Nephron progenitor cell (in vitro differentiated cells): ENCODE results near the gene RCAN1.
"Not testable (repeated sequence)": the region's sequence is repeated elsewhere in the genome, so short reads cannot be mapped to it uniquely, and the experiment has no call there.

ENCODE experiments used
- DNase-seq: peaks from one replicate; pipeline ENCODE4 v3.0.0; 2021
- H3K27ac Mint-ChIP-seq: 2 replicates; pipeline ENCODE4 v1.8.0; 2021; ENCODE audit warnings: mild to moderate bottlenecking, moderate library complexity, mixed read lengths
- H3K27me3 Mint-ChIP-seq: 2 replicates; pipeline ENCODE4 v1.8.0; 2021; ENCODE audit warnings: mild to moderate bottlenecking, low read depth, mixed read lengths; ENCODE audit not compliant: poor library complexity
- H3K36me3 Mint-ChIP-seq: 2 replicates; pipeline ENCODE4 v1.8.0; 2021; ENCODE audit warnings: low read depth, mixed read lengths
- H3K4me1 Mint-ChIP-seq: 2 replicates; pipeline ENCODE4 v1.8.0; 2021; ENCODE audit warnings: mixed read lengths
- H3K4me3 Mint-ChIP-seq: 2 replicates; pipeline ENCODE4 v1.8.0; 2021; ENCODE audit warnings: mild to moderate bottlenecking, moderate library complexity, mixed read lengths
- H3K9me3 Mint-ChIP-seq: 2 replicates; pipeline ENCODE4 v1.8.0; 2021; ENCODE audit warnings: mild to moderate bottlenecking, moderate library complexity, mixed read lengths
- TF ChIP-seq, protein P1 (sequence below): fragments of 200-600 bp; sonication (generic); IDR thresholded peaks from 2 replicates; pipeline ENCODE4 v1.5.0; 2021; ENCODE audit warnings: antibody characterized with exemption

RCAN1 gene

DNA sequence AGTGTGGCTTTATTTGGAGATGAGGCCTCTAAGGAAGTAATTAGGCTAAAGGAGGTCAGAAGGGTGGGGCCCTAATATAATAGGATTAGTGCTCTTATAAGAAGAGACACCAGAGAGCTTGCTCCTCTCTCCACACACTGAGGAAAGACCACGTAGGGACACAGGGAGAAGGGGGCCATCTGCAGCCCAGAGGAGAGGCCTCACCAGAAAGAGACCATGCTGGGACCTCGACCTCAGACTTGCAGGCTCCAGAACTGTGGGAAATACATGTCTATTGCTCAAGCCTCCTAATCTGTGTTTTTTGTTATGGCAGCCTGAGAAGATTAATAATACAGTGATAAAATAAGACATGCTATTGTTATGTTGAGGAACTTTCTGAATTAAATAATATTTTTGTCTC lies 8.3 kb downstream of the RCAN1 start:
- Mint-ChIP-seq H3K36me3 (no peaks in the 10 kb centered on the region), H3K27me3 (peaks cover 6% of the 10 kb centered on the region), H3K27ac (no peak overlapping the region), H3K9me3 (no peaks in the 10 kb centered on the region), H3K4me3 (no peak overlapping the region), H3K4me1 (no peaks in the 10 kb centered on the region)
- TF ChIP-seq, protein P1, sequence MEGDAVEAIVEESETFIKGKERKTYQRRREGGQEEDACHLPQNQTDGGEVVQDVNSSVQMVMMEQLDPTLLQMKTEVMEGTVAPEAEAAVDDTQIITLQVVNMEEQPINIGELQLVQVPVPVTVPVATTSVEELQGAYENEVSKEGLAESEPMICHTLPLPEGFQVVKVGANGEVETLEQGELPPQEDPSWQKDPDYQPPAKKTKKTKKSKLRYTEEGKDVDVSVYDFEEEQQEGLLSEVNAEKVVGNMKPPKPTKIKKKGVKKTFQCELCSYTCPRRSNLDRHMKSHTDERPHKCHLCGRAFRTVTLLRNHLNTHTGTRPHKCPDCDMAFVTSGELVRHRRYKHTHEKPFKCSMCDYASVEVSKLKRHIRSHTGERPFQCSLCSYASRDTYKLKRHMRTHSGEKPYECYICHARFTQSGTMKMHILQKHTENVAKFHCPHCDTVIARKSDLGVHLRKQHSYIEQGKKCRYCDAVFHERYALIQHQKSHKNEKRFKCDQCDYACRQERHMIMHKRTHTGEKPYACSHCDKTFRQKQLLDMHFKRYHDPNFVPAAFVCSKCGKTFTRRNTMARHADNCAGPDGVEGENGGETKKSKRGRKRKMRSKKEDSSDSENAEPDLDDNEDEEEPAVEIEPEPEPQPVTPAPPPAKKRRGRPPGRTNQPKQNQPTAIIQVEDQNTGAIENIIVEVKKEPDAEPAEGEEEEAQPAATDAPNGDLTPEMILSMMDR, result no peak
- DNase-seq, result no peak

DNA sequence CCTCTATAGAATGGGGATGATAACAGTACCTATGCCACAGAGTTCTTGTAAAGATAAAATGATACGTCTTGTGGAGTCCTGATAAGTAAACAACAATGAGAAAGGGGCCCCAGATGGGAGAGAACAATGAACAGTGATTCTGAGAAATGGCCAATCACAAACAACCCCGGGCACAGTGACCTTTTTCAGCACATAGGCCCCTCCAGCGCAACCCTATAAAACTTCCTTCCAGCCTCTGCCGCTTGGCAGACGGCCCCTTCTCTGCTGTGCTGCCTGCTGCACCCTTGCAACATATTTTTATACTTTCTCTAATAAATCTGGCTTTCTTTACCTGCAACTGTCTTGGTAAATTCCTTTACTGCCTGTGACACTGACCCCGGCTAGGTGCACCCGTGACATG lies 8.9 kb downstream of the RCAN1 start:
- Mint-ChIP-seq H3K27ac (no peak overlapping the region), H3K27me3 (peaks cover 3% of the 10 kb centered on the region), H3K36me3 (no peaks in the 10 kb centered on the region), H3K9me3 (no peaks in the 10 kb centered on the region), H3K4me3 (no peak overlapping the region), H3K4me1 (no peaks in the 10 kb centered on the region)
- DNase-seq, result no peak
- TF ChIP-seq, protein P1, result no peak

DNA sequence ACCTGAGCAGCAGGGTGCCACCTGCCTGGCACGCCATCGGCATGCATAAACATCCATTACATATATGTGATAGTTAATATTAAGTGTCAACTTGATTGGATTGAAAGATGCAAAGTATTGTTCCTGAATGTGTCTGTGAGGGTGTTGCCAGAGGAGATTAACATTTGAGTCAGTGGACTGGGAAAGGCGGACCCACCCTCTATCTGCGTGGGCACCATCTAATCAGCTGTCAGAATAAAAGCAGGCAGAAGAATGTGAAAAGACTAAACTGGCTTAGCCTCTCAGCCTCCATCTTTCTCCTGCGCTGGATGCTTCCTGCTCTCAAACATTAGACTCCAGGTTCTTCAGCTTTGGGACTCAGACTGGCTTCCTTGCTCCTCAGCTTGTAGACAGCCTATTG lies 10.0 kb downstream of the RCAN1 start:
- H3K36me3 Mint-ChIP-seq, DNase-seq, H3K9me3 Mint-ChIP-seq, H3K4me3 Mint-ChIP-seq, H3K27me3 Mint-ChIP-seq, H3K4me1 Mint-ChIP-seq, H3K27ac Mint-ChIP-seq: not testable (repeated sequence)

DNA sequence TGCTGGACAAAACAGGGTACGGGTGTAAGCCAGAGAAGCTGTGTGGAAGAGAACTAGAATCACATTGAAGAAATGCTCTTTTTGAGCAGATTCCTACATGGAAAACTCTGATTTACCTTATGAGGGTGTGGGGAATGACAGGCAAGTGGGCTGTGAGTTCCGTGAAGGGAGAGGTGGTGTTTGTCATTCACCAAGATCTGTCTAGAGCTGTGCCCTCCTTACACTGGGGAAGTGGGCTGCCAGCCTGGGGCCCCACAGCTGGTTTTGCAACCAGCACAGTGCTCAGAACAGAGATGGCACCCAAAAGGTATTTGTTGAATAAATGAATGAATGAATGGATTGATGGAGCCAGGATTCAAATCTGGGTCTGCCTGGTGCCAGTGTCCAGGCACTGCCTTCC lies 10.4 kb downstream of the RCAN1 start:
- no peaks in the 10 kb centered on the region for H3K4me1 Mint-ChIP-seq
- H3K27ac Mint-ChIP-seq, result no peak overlapping the region
- H3K27me3 Mint-ChIP-seq, result peaks cover 11% of the 10 kb centered on the region
- TF ChIP-seq, protein P1, result no peak
- H3K4me3 Mint-ChIP-seq, result no peak overlapping the region
- no peak for DNase-seq
- no peaks in the 10 kb centered on the region for H3K9me3 Mint-ChIP-seq
- no peaks in the 10 kb centered on the region for H3K36me3 Mint-ChIP-seq

DNA sequence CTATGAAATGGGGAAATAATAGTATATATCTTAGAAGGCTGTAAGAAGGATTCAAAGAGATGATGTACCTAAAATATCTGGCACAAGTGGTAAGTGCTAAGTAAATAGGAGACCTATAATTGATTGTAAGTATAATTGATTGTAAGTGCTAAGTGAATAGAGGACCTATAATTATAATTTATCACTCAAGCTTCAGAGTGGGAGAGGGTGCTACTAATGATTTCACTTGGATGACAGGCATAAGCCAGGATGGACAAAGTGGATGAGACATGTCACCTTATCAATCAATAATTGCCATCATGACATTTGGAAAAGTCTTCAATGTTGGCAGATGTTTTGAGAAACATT lies 11.2 kb downstream of the RCAN1 start:
- TF ChIP-seq, protein P1, result no peak

DNA sequence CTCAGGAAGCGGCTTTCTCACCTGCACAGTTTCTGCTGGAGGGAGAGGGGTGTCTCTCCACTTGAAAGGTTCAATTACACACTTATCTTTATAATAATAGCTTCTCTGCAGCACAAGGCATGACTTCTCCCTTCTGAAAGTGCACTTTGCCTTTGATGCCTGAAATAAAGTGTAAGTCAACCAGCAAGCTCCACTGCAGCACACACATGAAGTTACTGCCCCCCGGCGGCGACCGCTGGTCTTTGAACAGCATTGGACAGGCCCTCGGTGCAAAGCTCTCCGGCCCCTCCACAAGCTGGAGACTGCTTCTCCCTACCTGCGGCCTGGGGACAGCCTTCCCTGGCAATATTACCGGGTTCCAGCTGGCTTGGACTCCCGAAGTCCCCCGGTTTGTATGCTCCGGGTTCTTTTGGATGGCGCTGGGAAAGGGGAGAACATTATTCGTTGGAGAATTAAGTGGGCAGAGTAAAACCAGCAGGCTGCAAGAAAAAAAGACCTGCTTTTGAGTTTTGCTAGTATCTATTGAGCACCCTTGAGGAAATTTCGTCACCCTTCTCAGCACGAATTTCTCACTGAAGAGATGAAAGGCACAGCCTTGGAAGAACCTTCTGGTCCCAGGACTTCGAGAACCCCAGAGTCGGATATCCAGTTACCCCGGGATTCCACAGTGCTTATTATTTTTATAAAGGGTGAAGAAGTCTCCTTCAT lies 11.8 kb downstream of the RCAN1 start:
- Mint-ChIP-seq H3K27ac (no peak overlapping the region), H3K27me3 (peaks cover 11% of the 10 kb centered on the region), H3K4me3 (no peak overlapping the region), H3K9me3 (no peaks in the 10 kb centered on the region), H3K4me1 (no peaks in the 10 kb centered on the region), H3K36me3 (no peaks in the 10 kb centered on the region)
- TF ChIP-seq, protein P1, result peak; percentile 66
- peak; percentile 83 for DNase-seq

More for the DNA sequence above, 11.2 kb downstream of the RCAN1 start:
- H3K9me3 Mint-ChIP-seq, result no peaks in the 10 kb centered on the region
- no peaks in the 10 kb centered on the region for H3K4me1 Mint-ChIP-seq
- H3K27ac Mint-ChIP-seq, result no peak overlapping the region
- DNase-seq, result no peak
- no peaks in the 10 kb centered on the region for H3K36me3 Mint-ChIP-seq
- no peak overlapping the region for H3K4me3 Mint-ChIP-seq
- peaks cover 11% of the 10 kb centered on the region for H3K27me3 Mint-ChIP-seq
